Kidney capillary endothelial cell (primary cell): ENCODE results near the gene RSU1.
A peak's percentile ranks its signal among the peaks of the same experiment; 100 is the strongest.
"Not testable (repeated sequence)": the region's sequence is repeated elsewhere in the genome, so short reads cannot be mapped to it uniquely, and the experiment has no call there.

Source experiments
- DNase-seq: peaks from one replicate; pipeline ENCODE4 v3.0.0-alpha.2; 2018; ENCODE audit warnings: low spot score

Gene RSU1

DNA sequence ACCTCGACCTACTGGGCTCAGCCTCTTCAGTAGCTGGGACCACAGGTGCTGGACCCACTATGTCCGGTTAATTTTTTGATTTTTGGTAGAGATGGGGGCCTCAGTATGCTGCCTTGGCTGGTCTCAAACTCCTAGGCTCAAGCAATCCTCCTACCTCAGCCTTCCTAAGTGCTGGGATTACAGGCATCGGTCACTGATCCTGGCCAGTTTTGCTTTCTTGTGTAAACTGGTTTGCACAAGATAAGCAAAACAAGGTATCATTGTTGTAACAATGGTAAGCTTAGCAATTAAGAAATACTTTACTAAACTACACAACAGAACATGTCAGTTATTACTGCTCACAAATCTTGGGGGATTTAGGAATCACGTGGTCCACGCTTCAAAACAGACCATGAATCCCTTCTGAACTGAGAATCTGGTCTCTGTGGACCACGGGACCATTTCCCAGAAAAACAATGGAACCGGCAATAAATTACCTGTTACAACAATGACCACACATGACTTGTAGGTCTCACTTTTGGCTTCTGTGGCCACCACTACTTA lies 36.8 kb downstream of the RSU1 start:
- DNase-seq, result no peak

DNA sequence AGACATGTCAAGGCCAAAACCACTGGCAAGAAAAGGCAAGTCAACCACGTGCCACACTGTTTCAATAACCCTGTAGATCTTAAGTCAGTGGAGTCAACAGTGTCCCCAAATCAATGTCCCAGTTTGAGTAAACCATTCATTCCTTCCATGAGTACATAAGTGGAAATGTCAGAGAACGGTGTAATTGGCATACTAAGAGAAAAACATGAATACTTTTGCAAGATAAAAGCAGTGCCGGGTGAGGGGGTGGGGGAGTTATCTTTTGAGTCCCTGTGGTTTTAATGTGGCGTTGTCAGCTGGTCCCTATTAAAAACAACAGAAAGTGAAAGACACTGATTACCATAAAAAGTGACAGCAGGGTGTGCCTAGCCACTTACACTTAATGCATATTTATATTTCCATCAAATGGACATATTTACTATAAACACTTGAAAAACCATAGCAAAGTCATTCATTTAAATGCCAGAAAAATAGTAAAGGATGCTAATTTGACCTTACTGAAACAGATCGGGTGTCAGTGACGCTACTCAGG lies 37.8 kb downstream of the RSU1 start:
- DNase-seq, result no peak

DNA sequence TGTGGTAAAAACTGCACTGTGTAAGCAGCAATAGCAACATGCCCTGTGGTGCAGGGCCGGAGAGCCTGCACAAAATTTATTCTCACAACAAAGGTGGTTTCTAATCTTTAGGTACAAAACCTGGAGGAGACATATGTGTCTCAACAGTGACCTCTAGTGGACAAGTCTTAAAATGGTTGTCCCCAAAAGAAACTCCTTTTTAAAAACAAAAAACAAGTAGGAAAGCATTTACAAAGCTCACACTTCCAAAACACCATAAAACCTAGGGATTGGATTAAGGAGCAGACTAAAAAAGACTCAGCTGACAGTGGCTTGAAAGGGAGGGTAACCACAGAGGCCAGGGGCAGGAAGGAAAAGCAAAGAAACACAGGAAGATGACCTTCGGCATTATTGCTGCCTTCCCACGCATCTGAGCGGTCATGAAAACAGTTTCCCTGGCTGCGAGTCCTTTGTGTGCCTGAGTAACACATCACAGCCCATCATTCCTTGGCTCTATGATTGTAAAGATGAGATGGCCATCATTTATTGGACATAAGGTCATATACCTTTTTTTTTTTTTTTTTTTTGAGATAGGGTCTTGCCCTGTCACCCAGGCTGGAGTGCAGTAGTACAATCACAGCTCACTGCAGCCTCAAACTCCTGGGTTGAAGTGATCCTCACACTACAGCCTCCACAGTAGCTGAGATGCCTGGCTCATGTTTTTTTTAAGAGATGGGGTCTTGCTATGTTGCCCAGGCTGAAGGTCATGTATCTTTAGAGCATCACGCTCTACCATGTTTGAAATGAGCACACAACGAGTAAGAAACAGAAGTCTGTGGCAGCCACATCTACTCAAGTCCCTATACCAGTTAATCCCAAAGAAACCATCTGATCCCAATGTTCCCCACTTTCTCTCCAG lies 39.5 kb downstream of the RSU1 start:
- DNase-seq, result peak; percentile 88

DNA sequence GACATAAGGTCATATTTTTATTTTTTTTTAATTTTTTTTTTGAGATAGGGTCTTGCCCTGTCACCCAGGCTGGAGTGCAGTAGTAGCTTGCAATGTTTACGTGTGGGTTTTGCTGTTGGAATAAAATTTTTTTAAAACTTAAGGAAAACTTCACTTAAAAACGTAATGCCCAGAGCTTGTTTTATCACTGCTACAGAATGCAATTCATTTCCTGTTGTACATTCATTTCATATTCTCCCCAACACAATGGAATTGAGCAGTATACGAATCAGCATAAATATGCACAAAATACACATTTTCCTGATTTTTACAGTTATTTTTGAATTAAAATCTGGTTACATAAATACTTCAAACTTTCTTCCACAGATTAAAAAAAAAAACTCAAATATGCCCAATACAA lies 40.3 kb downstream of the RSU1 start:
- peak; percentile 16 for DNase-seq

DNA sequence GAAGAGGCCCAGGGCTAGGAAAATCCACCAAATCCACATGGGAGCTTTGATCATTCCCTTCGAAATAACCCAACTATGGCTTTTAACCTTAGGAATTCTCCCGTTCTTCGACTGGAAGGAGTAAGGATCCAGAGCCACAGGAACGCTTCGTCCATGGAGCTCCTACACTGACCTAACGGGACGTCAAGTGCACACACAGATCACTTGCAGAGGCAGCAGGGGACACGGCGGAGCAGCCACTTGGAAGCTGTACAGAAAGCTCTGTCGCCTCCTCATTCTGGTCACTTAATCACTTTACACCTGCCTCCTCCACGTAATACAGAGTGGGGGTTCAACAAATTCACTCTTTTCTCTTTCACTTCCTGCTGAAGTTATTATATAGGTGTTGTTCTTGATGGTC lies 43.9 kb downstream of the RSU1 start:
- no peak for DNase-seq

DNA sequence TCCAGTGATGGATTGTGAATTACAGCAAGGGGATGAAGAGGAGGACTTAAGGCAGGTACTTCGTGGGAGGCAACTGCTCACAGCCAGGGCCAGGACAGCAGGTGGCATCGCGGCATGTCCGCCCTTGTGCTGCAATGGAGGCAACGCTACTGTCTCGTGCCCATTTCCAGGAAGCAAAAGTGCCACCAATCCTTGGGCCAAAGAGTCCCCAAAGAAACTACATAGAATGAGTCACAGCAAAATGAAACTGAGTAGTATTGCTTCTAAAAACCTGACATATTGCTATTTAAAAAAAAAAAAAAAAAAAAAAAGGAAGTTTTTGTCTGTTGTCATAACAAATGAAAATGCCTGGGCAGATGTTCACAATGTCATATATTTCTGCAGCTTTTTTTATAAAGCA lies 46.6 kb downstream of the RSU1 start:
- DNase-seq, result no peak

DNA sequence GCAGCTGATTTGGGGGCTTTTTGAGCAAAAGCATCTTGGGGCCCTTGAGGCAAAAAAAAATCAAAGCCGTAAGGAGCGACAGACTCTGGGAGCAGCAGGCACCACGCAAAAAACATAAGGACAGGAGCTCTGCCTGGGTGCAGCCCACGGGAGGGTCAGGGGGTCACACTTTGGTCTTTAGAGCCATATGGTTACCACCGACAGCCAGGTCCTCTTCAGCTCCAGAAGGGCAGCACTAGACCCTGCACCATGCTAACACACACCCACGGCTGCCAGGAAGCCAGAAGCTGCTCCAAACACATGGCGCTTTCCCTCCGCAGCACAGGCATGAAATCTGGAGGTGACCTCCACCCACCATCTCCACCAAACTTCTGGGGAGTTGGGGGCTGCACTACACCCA lies 47.1 kb downstream of the RSU1 start:
- DNase-seq, result no peak

DNA sequence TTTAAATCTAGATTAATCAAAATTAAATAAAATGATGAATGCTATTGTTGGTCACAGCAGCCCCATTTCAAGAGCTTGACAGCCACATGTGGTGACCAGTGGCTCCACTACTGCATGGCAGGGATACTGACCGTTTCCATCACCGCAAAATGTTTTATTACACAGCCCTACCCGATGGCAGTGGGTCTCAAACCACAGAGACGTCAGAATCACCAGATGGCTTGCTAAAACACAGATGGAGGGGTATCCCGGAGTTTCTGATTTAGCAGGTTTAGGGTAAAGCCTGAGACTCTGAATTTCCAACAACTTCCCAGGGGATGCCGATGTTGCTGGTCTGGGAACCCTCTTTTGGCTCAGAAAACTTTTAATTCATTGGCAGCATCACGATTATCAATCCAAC lies 47.9 kb downstream of the RSU1 start:
- no peak for DNase-seq

DNA sequence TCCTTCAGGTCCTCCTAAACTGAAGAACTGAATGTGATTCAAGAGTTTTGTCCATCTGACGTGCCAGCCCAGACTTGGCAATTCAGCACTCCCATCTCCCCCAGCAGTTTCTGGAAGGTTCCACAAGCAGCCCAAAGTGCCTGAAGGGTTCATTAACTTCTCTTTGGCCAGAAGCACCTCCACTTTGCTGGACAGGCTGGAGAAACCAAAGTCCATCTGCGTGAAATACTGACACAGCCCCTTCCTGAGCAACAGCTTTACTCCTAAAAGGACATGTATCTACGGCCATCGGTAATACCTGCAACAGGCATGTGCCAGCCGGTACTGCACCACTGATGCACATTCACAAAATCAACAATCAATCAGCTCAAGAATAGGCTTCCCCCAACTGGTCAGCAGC lies 48.5 kb downstream of the RSU1 start:
- no peak for DNase-seq

DNA sequence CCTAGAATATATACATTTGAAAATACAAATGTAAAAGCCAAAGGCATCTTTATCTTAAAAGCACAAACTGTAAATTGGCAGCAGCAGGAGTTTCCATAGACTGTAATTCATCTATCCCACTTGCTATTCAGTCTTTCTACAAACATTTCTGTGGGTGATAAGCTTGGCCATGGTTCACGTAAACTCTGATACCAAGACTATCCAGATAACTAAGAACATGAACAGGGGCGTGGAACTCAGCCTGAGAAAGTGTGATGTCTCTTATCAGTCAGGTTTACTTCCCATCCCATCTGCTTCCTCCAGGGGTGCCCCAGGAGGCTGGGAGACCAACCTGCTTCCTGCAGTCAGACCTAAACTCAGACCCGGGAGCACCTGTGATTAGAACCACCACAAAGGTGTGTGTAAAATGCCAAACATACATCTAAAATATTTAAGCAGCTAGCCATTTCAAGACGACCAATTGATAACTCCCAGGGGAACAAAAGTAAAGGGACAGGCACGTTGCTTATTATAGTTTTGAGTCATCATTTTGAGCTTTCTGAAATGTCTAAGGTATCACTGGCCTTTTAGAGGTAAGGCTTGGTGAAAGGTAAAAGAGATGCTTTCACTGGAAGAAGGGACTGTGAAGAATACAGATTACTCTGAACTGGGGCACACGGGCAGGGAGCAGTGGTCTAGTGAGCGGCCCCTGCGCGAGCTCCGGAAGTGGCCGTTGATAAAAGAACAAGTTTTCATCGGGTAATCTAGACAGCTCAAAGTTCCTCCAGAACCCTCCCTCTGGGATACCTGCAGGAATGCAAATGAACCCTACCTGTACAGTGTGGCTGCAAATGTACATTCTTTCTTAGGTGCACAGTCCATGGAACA lies 51.5 kb downstream of the RSU1 start:
- DNase-seq, result no peak

DNA sequence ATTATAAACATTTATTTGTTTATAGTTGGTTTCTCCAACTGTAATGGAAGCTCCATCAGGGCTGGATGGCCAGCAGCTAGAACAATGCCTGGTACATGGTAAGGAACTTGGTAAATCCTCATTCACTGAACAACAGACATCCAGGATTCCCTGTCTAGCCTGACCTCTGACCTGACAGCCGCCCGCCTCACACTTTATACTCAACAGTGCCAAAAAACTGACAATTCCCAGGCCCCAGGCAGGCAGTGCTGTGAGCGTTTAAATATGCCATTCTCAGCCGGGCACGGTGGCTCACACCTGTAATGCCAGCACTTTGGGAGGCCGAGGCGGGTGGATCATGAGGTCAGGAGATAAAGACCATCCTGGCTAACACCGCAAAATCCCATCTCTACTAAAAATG lies 55.9 kb downstream of the RSU1 start:
- no peak for DNase-seq

DNA sequence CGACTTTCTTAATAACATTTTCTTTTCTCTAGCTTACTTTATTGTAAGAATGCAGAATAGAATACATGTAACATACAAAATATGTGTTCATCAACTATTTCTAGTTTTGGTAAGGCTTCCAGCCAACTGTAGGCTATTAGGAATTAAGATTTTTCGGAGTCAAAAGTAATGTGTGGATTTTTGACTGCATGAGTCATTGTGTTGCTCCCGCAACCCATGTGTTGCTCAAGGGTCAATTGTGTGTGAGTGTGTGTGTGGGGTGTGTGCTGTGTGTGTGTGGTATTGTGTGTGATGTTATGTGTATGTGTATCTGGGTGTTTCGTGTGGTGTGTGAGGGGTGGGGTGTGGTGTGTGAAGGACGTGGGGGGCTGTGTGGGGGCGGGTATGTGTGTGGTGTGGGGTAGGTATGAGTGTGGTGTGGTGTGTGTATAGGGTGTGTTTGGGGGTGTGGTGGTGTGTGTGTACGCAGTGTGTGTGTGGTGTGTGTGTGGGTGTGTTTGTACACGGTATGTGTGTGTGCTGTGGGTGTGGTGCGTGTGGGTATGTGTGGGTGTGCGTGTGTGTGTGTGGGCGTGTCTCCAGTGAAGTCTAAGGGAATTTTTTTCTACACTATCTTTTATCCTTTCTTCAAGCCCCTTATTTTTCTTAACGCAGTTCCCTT lies 60.5 kb downstream of the RSU1 start:
- DNase-seq, result no peak

DNA sequence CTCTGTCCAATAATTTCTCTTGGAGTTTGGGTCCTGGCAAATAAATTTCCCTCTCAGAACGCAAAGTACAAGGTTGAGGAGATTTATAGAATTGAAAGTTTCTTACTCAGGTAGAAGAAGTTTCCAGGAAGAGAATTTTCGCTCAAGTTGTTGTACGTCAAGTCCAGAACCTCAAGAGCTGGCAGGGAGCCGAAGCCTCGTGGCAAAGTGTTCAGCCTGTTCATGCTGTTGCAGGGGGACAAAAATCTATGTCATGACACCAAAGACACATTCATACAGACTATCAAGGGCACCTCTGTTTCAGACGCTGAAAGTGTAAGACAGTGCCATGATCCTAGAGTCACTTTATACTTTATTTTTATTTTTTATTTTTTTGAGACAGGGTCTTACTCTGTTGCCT lies 62.5 kb downstream of the RSU1 start:
- DNase-seq, result no peak

DNA sequence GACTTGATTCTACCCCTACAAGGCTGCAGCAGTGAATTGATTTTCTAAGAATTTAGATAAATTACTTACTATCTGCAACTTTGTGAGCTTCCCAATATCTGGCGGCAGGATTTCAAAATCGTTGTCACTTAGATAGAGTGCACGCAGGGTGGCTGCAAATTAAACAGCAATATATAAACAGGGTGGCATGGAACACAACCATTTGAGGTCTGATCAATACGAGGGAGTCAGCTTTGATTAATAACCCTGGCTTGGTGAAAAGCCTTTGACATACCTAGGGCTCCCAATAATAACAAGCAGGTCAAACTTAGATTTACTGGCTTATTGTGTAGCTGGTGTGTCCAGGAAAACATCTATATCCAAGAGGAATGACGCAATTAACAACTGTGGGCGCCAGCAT lies 64.4 kb downstream of the RSU1 start:
- not testable (repeated sequence) for DNase-seq

DNA sequence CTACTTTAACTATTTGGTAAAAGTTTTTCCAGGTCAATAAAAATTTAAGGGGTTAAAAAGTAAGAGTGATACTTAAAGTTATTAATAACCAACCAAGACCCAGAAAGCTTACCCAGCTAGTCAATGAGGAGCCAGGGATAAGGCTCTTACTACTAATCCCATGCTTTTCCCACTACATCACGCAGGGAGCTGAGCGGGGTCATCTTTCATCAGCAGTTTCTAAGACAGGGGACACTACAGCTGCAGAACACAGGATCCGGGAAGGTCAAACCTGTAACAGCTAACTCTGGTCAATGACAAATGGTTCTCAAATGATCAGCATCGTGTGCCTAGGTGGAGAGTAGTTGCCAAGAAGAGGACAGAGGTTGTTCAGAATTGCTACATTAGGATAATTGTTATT lies 65.1 kb downstream of the RSU1 start:
- no peak for DNase-seq

DNA sequence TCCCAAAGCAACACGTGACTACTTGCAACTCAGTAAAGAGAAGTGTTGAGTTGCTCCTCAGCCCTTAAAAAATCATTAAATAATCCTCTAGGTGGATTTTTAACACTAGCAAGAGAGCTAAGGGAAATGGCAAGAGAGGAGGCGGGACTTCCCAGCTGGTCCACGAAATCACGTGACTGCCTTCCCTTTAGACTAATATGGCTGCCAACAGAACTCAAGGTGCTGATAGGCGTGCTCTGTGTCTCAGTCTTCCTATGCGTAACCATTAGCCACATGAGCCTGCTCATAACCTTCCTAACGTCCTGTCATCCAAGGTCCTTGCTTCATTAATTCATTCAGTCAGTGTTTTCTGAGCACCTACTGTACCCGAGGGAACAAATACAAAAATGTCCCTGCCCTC lies 66.0 kb downstream of the RSU1 start:
- no peak for DNase-seq

DNA sequence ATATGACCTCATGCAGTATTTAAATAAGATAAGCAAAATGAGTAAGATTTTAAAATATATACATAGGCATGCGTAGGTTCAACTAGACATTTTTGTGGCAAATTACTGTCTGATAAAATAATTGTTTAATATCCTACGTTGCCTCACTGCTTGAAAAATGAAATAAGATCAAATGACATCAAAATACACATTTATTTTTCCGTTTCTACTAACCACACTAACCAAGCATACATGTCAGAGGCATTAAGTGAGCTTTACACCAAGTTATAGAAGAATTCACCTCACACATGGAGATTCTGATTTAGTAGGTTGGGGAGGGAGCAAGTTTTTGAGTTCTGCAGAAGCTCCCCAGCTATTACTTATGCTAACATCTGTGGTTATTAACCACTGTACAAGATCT lies 66.8 kb downstream of the RSU1 start:
- no peak for DNase-seq

DNA sequence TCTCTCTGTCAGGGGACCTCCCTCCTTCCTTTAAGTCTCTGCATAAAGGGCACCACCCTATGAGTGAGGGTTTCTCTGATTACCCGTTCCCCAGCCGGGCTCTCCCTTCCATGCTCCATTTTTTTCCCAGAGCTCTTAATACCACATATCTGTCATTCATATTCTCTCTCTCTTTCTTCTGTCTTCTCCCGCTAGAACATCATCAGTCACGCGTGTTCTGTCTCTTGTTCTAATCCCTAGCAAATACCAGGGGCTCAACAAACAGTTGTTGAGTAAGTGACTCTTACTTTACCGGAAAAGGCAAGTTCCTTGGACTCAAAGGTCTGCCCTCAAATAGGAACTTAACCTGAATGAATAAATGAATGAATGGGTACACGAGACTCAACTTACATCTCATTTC lies 68.5 kb downstream of the RSU1 start:
- no peak for DNase-seq

DNA sequence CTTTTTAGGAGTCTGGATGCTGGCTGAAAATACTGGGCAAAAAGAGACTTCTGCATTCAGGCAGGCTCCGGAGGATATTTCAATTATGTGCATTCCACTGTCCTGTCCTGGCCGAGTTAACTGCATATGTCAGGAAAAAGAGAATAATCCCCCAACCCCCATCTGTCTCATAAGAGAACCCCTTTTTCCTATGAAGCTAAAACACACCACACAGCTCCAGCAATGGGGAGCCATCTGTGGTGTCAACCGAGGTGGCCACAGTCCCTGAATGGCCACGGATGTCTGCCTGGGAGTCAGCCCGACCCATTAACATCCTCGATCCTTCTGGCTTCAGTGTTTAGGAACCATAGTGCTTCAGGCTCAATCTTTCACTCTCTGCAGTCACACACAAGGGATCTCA lies 70.4 kb downstream of the RSU1 start:
- no peak for DNase-seq

DNA sequence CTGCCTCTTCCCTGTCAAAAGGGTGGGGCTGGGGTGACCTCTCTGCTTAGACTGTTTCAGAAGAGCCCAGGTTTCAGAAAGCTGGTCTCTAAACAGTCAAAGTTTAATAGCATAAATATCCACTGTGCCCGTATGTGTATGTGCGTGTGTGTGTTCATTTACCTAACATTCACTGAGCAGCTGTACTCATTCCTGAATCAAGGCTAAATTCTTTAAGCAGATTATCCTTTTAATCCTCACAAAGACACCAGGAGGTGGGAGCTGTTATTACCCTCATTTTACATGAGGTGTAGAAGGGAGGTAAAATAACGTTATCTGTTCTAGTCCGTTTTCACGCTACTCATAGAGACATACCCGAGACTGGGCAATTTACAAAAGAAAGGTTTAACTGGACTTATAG lies 72.2 kb downstream of the RSU1 start:
- DNase-seq, result no peak

DNA sequence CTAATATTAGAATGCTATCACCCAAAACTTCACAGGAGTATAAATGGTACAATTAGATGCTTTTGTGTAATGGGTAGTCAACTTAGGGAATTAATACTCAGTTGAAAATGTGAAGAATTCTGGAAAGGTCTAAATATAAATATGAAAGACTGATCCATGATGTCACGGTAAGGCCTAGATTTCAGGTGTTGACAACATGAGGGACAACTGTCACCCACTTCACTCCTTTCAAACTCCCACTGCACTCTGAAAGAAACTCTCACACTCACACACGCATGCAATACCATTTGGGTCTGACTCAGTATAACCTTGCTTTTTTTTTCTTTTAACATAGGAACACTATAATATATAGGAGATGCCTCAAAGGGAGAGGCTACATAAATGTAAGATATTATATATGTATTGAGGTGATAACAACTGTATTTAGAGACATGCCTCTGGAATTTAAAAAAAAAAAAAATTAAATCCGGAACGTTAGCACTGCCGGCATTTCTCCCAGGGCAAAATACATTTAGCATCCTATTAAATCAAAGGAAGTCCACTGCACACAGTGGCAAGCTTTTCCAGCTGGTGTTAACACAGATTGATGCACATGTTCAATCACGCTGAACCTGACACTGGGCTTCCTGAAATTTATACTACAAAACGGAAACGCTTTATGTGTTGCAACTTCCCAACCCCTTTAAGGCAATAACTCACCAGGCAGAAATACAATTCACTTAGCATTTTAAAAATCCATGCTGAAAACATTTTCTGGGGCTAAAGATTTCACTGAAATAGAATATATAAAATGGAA lies 74.9 kb downstream of the RSU1 start:
- peak; percentile 49 for DNase-seq
